ENCODE results near the gene CADPS2. TPM values are rescaled to one million over a fixed set of nuclear protein-coding genes. Genes with fewer than 3 reads are reported as not detected.

Gene CADPS2
- total and polyA plus RNA-seq, 10 of the 15 experiments (the other 5 are each of a cell fraction or from before 2014, with no cell fraction given): 0.05 to 7.5 (median 0.25) TPM

DNA sequence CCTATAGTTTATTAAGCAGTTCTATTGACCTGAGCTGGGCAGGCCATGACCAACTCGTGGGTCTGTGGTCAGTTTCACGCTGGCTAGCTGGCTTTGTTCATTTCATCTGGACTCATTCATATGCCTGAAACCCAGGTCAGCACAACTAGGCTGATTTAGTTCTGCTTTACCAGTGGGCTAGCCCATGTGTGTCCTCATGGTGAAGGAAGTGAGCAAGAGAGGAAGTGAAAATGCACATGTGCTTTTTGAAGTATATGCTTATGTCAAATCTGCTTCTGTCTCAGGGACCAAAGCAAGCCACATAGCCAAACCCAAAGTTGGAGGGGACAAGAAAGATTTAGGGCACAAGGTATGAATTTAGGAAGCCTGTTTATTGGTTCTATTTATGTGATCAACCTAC lies 341.8 kb downstream of the CADPS2 start (continued):
- TF ChIP-seq MEF2A (IDR thresholded peaks at IDR 0.05; ENCODE audit: insufficient read depth, low read depth, low read length) (no peak), PAX5 (IDR thresholded peaks at IDR 0.05; ENCODE audit: borderline replicate concordance, low read depth, low read length) (peak; percentile 55; the same call in 1 of the 2 replicates), STAT1 (conservative IDR thresholded peaks at IDR 0.05) (no peak), SPI1 (IDR thresholded peaks at IDR 0.05; ENCODE audit: borderline replicate concordance, insufficient read depth, low read depth, low read length) (peak; percentile 99), SIN3A (IDR thresholded peaks at IDR 0.05; ENCODE audit: low read depth, low read length) (no peak), HDGF (IDR thresholded peaks at IDR 0.05) (no peak), IKZF1 (conservative IDR thresholded peaks at IDR 0.05) (peak; percentile 60), DPF2 (IDR thresholded peaks at IDR 0.05) (peak; percentile 74), FOXK2 (IDR thresholded peaks at IDR 0.05) (no peak), PML (IDR thresholded peaks at IDR 0.05; ENCODE audit: low read length) (no peak), NR2C2 (IDR thresholded peaks at IDR 0.05; ENCODE audit: borderline replicate concordance, control insufficient read depth, insufficient read length, low read depth) (no peak), TCF3 (IDR thresholded peaks at IDR 0.05; ENCODE audit: borderline replicate concordance, insufficient read depth, low read depth, low read length) (no peak), RCOR1 (conservative IDR thresholded peaks at IDR 0.05; ENCODE audit: low read depth, low read length) (no peak), ESRRA (IDR thresholded peaks at IDR 0.05; ENCODE audit: low read length) (no peak), WRNIP1 (IDR thresholded peaks at IDR 0.05; ENCODE audit: borderline replicate concordance, low read depth, low read length) (no peak), NR2F1 (conservative IDR thresholded peaks at IDR 0.05) (peak; percentile 63; the same call in 1 of the 2 replicates), ZNF217 (IDR thresholded peaks at IDR 0.05) (0 out of 2 replicates have a peak, but pooled peaks have one; percentile 50), BHLHE40 (IDR thresholded peaks at IDR 0.05; ENCODE audit: borderline replicate concordance in 1 of 2, low read depth in 2 of 2, low read length in 1 of 2) (peak; percentile 61 to 63; a peak in 3 of 4 replicates), NFIC (IDR thresholded peaks at IDR 0.05; ENCODE audit: low read depth, low read length) (no peak)
- TF ChIP-seq, protein P1, sequence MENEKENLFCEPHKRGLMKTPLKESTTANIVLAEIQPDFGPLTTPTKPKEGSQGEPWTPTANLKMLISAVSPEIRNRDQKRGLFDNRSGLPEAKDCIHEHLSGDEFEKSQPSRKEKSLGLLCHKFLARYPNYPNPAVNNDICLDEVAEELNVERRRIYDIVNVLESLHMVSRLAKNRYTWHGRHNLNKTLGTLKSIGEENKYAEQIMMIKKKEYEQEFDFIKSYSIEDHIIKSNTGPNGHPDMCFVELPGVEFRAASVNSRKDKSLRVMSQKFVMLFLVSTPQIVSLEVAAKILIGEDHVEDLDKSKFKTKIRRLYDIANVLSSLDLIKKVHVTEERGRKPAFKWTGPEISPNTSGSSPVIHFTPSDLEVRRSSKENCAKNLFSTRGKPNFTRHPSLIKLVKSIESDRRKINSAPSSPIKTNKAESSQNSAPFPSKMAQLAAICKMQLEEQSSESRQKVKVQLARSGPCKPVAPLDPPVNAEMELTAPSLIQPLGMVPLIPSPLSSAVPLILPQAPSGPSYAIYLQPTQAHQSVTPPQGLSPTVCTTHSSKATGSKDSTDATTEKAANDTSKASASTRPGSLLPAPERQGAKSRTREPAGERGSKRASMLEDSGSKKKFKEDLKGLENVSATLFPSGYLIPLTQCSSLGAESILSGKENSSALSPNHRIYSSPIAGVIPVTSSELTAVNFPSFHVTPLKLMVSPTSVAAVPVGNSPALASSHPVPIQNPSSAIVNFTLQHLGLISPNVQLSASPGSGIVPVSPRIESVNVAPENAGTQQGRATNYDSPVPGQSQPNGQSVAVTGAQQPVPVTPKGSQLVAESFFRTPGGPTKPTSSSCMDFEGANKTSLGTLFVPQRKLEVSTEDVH (IDR thresholded peaks at IDR 0.05; ENCODE audit: low read depth, partially characterized antibody): no peak
- TF ChIP-seq, protein P2, sequence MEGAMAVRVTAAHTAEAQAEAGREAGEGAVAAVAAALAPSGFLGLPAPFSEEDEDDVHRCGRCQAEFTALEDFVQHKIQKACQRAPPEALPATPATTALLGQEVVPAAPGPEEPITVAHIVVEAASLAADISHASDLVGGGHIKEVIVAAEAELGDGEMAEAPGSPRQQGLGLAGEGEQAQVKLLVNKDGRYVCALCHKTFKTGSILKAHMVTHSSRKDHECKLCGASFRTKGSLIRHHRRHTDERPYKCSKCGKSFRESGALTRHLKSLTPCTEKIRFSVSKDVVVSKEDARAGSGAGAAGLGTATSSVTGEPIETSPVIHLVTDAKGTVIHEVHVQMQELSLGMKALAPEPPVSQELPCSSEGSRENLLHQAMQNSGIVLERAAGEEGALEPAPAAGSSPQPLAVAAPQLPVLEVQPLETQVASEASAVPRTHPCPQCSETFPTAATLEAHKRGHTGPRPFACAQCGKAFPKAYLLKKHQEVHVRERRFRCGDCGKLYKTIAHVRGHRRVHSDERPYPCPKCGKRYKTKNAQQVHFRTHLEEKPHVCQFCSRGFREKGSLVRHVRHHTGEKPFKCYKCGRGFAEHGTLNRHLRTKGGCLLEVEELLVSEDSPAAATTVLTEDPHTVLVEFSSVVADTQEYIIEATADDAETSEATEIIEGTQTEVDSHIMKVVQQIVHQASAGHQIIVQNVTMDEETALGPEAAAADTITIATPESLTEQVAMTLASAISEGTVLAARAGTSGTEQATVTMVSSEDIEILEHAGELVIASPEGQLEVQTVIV (IDR thresholded peaks at IDR 0.05; ENCODE audit: borderline replicate concordance, partially characterized antibody): no peak
- TF ChIP-seq, protein P3, sequence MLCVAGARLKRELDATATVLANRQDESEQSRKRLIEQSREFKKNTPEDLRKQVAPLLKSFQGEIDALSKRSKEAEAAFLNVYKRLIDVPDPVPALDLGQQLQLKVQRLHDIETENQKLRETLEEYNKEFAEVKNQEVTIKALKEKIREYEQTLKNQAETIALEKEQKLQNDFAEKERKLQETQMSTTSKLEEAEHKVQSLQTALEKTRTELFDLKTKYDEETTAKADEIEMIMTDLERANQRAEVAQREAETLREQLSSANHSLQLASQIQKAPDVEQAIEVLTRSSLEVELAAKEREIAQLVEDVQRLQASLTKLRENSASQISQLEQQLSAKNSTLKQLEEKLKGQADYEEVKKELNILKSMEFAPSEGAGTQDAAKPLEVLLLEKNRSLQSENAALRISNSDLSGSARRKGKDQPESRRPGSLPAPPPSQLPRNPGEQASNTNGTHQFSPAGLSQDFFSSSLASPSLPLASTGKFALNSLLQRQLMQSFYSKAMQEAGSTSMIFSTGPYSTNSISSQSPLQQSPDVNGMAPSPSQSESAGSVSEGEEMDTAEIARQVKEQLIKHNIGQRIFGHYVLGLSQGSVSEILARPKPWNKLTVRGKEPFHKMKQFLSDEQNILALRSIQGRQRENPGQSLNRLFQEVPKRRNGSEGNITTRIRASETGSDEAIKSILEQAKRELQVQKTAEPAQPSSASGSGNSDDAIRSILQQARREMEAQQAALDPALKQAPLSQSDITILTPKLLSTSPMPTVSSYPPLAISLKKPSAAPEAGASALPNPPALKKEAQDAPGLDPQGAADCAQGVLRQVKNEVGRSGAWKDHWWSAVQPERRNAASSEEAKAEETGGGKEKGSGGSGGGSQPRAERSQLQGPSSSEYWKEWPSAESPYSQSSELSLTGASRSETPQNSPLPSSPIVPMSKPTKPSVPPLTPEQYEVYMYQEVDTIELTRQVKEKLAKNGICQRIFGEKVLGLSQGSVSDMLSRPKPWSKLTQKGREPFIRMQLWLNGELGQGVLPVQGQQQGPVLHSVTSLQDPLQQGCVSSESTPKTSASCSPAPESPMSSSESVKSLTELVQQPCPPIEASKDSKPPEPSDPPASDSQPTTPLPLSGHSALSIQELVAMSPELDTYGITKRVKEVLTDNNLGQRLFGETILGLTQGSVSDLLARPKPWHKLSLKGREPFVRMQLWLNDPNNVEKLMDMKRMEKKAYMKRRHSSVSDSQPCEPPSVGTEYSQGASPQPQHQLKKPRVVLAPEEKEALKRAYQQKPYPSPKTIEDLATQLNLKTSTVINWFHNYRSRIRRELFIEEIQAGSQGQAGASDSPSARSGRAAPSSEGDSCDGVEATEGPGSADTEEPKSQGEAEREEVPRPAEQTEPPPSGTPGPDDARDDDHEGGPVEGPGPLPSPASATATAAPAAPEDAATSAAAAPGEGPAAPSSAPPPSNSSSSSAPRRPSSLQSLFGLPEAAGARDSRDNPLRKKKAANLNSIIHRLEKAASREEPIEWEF (IDR thresholded peaks at IDR 0.05; ENCODE audit: insufficient replicate concordance, low read depth, low read length): no peak
